Ascending aorta (tissue), 2 donors: Measurements from ENCODE around the gene ADD1. TPM values are rescaled to one million over a fixed set of nuclear protein-coding genes. Genes with fewer than 3 reads are reported as not detected.

Source experiments
- DNase-seq, 2 donors: peaks; one replicate each; pipeline ENCODE4 v3.0.0-alpha.2; 2019; ENCODE audit warnings: low spot score in 2 of 2
- H3K27ac ChIP-seq, 2 donors: fragments of 200-600 bp; sonication (generic); one replicate each; pipeline ENCODE4 v1.5.1; 2016 to 2017; ENCODE audit warnings: mild to moderate bottlenecking in 1 of 2
- H3K27me3 ChIP-seq: fragments of 200-600 bp; sonication (generic); one replicate; pipeline ENCODE4 v1.5.1; 2017
- H3K36me3 ChIP-seq, 2 donors: fragments of 200-600 bp; sonication (generic); one replicate each; pipeline ENCODE4 v1.5.1; 2016
- H3K4me1 ChIP-seq, 2 donors: fragments of 200-600 bp; sonication (generic); one replicate each; pipeline ENCODE4 v1.5.1; 2016 to 2017; ENCODE audit warnings: mild to moderate bottlenecking in 1 of 2
- H3K4me3 ChIP-seq, 2 donors: fragments of 200-600 bp; sonication (generic); one replicate each; pipeline ENCODE4 v1.5.1; 2016 to 2017; ENCODE audit warnings: mild to moderate bottlenecking in 1 of 2
- H3K9me3 ChIP-seq, 2 donors: fragments of 200-600 bp; sonication (generic); one replicate each; pipeline ENCODE4 v1.5.1; 2016
- CTCF ChIP-seq, 3 experiments: fragments of 200-600 bp in 2 of 3; fragments of 450-650 bp in 1 of 3; sonication (generic) in 2 of 3; IDR thresholded peaks; one replicate each; pipeline ENCODE4 v1.5.1; 2016 to 2019; ENCODE audit warnings: antibody characterized with exemption in 3 of 3, mild to moderate bottlenecking in 1 of 3, moderate library complexity in 1 of 3
- intact Hi-C: fragments of 100-400 bp; cut with DNase I; formaldehyde crosslinking; loops from one replicate; pipeline ENCODE4 v1.15.1; 2023
- total RNA-seq: library from RNA; depleted of rRNA; stranded (reverse); fragments of >200 nt; gene quantifications from one replicate; pipeline ENCODE4 v1.1.0, GENCODE V29; 2016

ADD1 gene
- total RNA-seq, 1 donor from 2014 or later, result 261 TPM

- no peak overlapping the region for H3K4me3 ChIP-seq
- intact Hi-C loops, result no loop called here
- DNase-seq, result no peak
Measured at GRCh38 chr4:2946812-2947600, 103.4 kb downstream of the ADD1 start.

GRCh38 chr4:2947926-2948325 is 104.3 kb downstream of the ADD1 start:
- DNase-seq, result no peak
- intact Hi-C loops, result no loop called here
- H3K4me3 ChIP-seq, result no peak overlapping the region
- no peaks in the 10 kb centered on the region for H3K27me3 ChIP-seq
- no peak for TF ChIP-seq CTCF (IDR thresholded peaks at IDR 0.05)
- H3K36me3 ChIP-seq, result peaks cover 88 to 98% of the 10 kb centered on the region in 2 donors
- no peaks in the 10 kb centered on the region for H3K4me1 ChIP-seq
- H3K9me3 ChIP-seq, result no peaks in the 10 kb centered on the region
- H3K27ac ChIP-seq, result no peak overlapping the region

More at GRCh38 chr4:2946812-2947600, 103.4 kb downstream of the ADD1 start:
- Histone ChIP-seq H3K4me1 (no peaks in the 10 kb centered on the region), H3K36me3 (peaks cover 87 to 98% of the 10 kb centered on the region in 2 donors), H3K9me3 (no peaks in the 10 kb centered on the region), H3K27ac (no peak overlapping the region), H3K27me3 (no peaks in the 10 kb centered on the region)
- TF ChIP-seq CTCF (IDR thresholded peaks at IDR 0.05), result no peak

- Histone ChIP-seq H3K4me1 (no peaks in the 10 kb centered on the region), H3K27me3 (no peaks in the 10 kb centered on the region), H3K9me3 (no peaks in the 10 kb centered on the region), H3K4me3 (no peak overlapping the region), H3K27ac (no peak overlapping the region), H3K36me3 (peaks cover 84 to 98% of the 10 kb centered on the region in 2 donors)
- peak in 2 of 3 experiments; percentile 9 to 24 for TF ChIP-seq CTCF (IDR thresholded peaks at IDR 0.05)
- intact Hi-C loops, result no loop called here
- no peak for DNase-seq
Measured at GRCh38 chr4:2948895-2949781, 105.5 kb downstream of the ADD1 start.

- DNase-seq, result no peak
- H3K9me3 ChIP-seq, result no peaks in the 10 kb centered on the region
- no peaks in the 10 kb centered on the region for H3K27me3 ChIP-seq
- H3K27ac ChIP-seq, result no peak overlapping the region
- peaks cover 85 to 98% of the 10 kb centered on the region in 2 donors for H3K36me3 ChIP-seq
- TF ChIP-seq CTCF (IDR thresholded peaks at IDR 0.05), result no peak
- no peaks in the 10 kb centered on the region for H3K4me1 ChIP-seq
- intact Hi-C loops, result no loop called here
- H3K4me3 ChIP-seq, result no peak overlapping the region
Measured at GRCh38 chr4:2949782-2950125, 106.1 kb downstream of the ADD1 start.

DNA sequence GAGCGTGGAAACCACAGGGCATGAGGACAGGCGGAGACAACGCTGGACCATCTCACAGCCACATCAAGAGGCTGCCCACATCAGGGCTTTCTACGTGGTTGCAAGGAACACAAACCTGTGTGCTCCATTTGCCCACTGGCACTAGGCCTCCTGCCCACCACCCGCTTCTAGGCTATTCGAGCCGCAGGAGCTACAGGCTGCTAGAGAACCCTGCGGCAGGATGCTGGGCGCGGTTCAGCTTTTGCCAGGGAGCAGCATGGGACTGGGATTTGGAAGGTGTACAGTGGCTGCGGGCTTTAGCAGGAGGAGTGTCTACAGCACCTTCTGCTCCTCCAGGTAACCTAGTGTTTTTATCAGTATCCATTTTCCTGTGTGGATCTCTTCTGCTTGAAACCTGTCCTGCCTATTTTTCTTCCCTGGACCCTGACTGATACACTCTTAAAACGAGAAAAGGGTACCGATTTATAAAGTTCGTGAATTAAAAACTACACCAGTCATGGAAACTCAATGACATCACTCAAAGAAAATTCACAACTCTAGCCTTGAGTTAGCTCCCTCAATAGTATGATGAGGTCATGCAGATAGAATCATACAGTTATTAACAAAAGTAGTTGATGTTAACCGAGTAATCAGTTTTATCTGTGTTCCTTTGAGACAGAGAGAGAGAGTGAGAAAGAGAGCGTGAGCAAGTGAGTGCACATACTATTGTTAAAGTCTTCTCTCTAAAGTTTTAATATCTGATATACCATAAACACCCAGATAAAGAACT is 106.8 kb downstream of the ADD1 start:
- H3K27me3 ChIP-seq, result no peaks in the 10 kb centered on the region
- DNase-seq, result no peak
- H3K36me3 ChIP-seq, result peaks cover 80 to 94% of the 10 kb centered on the region in 2 donors
- H3K4me3 ChIP-seq, result no peak overlapping the region
- intact Hi-C loops, result no loop called here
- TF ChIP-seq CTCF (IDR thresholded peaks at IDR 0.05), result no peak
- no peaks in the 10 kb centered on the region for H3K4me1 ChIP-seq
- H3K9me3 ChIP-seq, result no peaks in the 10 kb centered on the region
- H3K27ac ChIP-seq, result no peak overlapping the region
